ENCODE results near the gene MARF1. TPM values are rescaled to one million over a fixed set of nuclear protein-coding genes. Genes with fewer than 3 reads are reported as not detected.
A peak's percentile ranks its signal among the peaks of the same experiment; 100 is the strongest.
"Not testable (repeated sequence)": the region's sequence is repeated elsewhere in the genome, so short reads cannot be mapped to it uniquely, and the experiment has no call there.

Gene MARF1
- total RNA-seq, 1 experiment from 2014 or later: 59.4 TPM

DNA sequence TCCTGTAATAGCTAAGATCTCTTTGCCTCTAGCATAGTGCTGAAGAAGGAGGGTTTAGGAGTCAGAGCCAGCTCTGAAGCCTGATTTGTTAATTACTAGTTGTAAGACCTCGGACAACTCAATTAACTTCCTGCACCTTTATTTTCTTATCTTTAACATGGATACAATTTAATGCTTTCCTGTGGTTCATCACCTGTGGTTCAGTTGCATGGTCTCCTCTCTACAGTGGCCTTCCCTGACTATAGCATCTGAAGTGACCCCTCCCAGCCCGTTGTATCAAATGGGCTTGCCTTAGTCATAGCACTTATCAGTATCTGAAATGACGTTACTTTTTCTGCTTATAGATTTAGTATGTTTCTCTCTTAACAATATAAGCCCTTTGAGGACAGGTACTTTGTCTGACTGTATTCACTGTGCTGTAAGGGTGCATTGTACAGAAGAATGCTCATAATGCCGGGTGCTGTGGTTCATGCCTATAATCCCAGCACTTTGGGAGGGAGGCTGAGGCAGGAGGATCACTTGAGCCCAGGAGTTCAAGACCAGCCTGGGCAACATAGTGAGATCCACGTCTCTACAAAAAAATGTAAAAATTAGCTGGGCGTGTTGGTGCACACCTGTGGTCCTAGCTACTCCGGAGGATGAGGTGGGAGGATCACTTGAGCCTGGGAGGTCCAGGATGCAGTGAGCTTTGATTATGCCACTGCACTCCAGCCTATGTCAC lies 4.5 kb upstream of the MARF1 start:
- BruUV-seq (replicated peaks): no TSS peak
- ChIA-PET RAD21 (ENCODE audit: low non-redundant PET in 1 of 2, low total read pairs in 2 of 2, uncharacterized antibody in 2 of 2, unreplicated experiment in 2 of 2) (no interaction called here), CTCF (no interaction called here), POLR2A (no interaction called here)
- Histone ChIP-seq H4K20me1 (ENCODE audit: insufficient read depth) (no peaks in the 10 kb centered on the region), H3K9ac (ENCODE audit: low read length) (no peak overlapping the region), H3K27ac (ENCODE audit: low read depth, low read length) (no peak overlapping the region), H3K4me1 (ENCODE audit: control insufficient read depth in 1 of 2, insufficient read depth in 2 of 2, low read length in 2 of 2) (peaks cover 35 to 56% of the 10 kb centered on the region in 2 experiments), H3K9me3 (ENCODE audit: control insufficient read depth in 1 of 2, insufficient read depth in 1 of 2, low read depth in 1 of 2, low read length in 2 of 2) (no peaks in the 10 kb centered on the region), H3K4me3 (replicated peaks in 1 of 2; ENCODE audit: low read depth in 1 of 2, low read length in 2 of 2) (no peak overlapping the region), H3K79me2 (ENCODE audit: insufficient read depth, low read length) (peaks cover 26% of the 10 kb centered on the region), H3K4me2 (ENCODE audit: low read length) (peak overlapping the region; percentile 27; the same call in 1 of the 2 replicates), H3K27me3 (ENCODE audit: insufficient read depth, low read length) (no peaks in the 10 kb centered on the region), H3K9me2 (ENCODE audit: insufficient read depth) (no peaks in the 10 kb centered on the region), H2AFZ (ENCODE audit: low read depth, low read length, poor library complexity, severe bottlenecking) (no peak overlapping the region), H3K36me3 (ENCODE audit: control insufficient read depth in 1 of 2, insufficient read depth in 2 of 2, low read length in 2 of 2) (peaks cover 2 to 3% of the 10 kb centered on the region in 2 experiments; a peak in 1 of 4 replicates)
- intact Hi-C loops (cut with micrococcal nuclease): no loop called here
- no peak for DNase-seq (ENCODE audit: low read depth, low spot score)
- TF ChIP-seq ZBTB33 (IDR thresholded peaks at IDR 0.05; ENCODE audit: extremely low read depth, insufficient replicate concordance, low read length) (no peak), CEBPB (IDR thresholded peaks at IDR 0.05; ENCODE audit: low read depth) (no peak), ELF1 (IDR thresholded peaks at IDR 0.05; ENCODE audit: borderline replicate concordance, low read depth) (no peak), TCF7L2 (IDR thresholded peaks at IDR 0.05; ENCODE audit: borderline replicate concordance, extremely low read depth, insufficient read depth, insufficient read length) (no peak)
- no peak for ATAC-seq

DNA sequence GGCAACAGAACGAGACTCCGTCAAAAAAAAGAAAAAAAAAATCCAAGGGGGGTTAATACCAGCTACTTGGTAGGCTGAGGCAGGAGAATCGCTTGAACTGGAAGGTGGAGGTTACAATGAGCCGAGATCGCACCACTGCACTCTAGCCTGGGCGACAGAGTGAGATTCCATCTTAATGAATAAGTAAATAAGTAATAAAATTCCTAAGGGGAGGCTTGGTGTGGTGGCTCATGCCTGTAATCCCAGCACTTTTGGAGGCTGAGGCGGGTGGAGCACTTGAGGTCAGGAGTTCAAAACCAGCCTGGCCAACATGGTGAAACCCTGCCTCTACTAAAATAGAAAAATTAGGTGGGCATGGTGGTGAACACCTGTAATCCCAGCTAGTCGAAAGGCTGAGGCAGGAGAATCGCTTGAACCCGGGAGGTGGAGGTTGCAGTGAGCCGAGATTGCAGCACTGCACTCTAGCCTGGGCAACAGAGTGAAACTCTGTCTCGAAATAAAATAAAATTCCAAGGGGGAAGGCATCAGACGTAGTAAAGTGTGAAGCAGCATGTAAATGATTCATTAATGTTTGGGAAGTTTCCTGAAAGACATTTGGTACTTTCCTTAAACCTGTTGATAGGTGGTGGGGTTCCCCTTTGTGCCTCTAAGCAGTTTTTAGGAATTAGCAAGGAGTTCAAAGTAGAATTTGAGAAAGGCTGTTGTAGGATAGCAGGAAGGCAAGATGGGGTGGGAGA lies 3.8 kb upstream of the MARF1 start:
- H3K27me3 ChIP-seq (ENCODE audit: insufficient read depth, low read length); BruUV-seq (replicated peaks); H4K20me1 ChIP-seq (ENCODE audit: insufficient read depth); RAD21 ChIA-PET (ENCODE audit: low non-redundant PET in 1 of 2, low total read pairs in 2 of 2, uncharacterized antibody in 2 of 2, unreplicated experiment in 2 of 2); H3K9me3 ChIP-seq (ENCODE audit: control insufficient read depth in 1 of 2, insufficient read depth in 1 of 2, low read depth in 1 of 2, low read length in 2 of 2); H2AFZ ChIP-seq (ENCODE audit: low read depth, low read length, poor library complexity, severe bottlenecking); ATAC-seq; CTCF ChIA-PET; H3K36me3 ChIP-seq (ENCODE audit: control insufficient read depth in 1 of 2, insufficient read depth in 2 of 2, low read length in 2 of 2); POLR2A ChIA-PET; H3K4me3 ChIP-seq (replicated peaks in 1 of 2; ENCODE audit: low read depth in 1 of 2, low read length in 2 of 2); DNase-seq (ENCODE audit: low read depth, low spot score); intact Hi-C loops (cut with micrococcal nuclease); H3K9ac ChIP-seq (ENCODE audit: low read length); H3K9me2 ChIP-seq (ENCODE audit: insufficient read depth); H3K27ac ChIP-seq (ENCODE audit: low read depth, low read length): not testable (repeated sequence)
- H3K4me2 ChIP-seq (ENCODE audit: low read length): peak overlapping the region; percentile 27
- H3K79me2 ChIP-seq (ENCODE audit: insufficient read depth, low read length): peaks cover 26% of the 10 kb centered on the region
- H3K4me1 ChIP-seq (ENCODE audit: control insufficient read depth in 1 of 2, insufficient read depth in 2 of 2, low read length in 2 of 2): peaks cover 36 to 60% of the 10 kb centered on the region in 2 experiments

Measured in HCT116 (cell line).